ENCODE data around the gene AFF3.

The AFF3 gene

DNA sequence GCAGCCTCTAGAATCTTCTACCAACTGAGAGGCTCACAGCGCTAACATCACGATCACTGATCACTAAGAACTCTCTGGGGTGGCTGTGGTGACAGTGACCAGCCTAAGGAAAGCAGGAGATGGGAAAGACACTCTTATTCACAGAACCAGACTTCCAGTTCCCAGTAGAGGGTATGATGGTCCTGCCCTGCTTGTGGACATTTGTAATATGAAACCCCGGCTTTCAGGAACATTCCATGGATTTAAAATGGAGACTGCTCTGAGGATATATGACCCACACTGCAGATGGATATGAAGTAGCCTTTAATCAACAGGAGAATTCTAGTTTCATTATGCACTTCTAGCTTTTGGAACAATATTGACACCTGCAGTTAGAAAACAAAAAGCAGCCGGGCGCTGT is 131.8 kb downstream of the AFF3 start:
- no peak for DNase-seq (ENCODE audit: low read depth)

DNA sequence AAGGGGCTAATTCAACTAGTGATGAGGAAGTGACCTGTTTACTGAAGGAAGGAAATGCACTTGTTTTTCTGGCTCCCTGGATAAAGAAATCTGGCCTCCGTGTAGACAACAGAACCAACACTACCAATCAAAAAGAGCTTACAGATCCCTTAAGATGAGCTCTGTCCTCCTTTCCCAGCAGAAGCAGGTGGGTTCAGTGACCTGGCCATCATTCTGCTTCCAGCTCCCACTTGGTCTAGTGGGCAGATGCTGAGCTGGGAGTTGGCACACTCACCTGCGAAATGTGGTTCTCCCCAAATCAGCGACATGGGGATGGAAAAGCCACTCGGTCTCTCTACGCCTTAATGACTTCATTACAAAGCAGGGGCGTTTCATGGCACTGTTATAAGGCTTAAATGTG is 132.6 kb downstream of the AFF3 start:
- no peak for DNase-seq (ENCODE audit: low read depth)

DNA sequence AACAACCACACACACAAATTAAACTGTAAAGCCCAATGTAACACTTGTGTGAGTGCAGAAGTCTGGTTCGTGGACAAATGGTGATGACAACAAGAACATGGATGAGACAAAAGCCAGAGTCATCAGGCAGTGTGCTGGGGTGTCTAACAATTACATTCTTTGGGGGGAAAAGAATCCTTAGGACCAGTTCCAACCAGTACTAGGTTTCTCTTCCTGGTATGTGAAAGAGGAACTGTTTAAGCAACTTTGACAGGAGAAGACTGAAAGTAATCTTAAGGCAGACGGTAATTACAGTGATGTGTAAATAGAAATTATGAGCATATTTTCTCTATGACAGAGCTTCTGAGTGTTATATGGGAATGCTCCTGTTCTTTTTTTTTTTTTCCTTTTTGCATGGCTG is 133.4 kb downstream of the AFF3 start:
- no peak for DNase-seq (ENCODE audit: low read depth)

DNA sequence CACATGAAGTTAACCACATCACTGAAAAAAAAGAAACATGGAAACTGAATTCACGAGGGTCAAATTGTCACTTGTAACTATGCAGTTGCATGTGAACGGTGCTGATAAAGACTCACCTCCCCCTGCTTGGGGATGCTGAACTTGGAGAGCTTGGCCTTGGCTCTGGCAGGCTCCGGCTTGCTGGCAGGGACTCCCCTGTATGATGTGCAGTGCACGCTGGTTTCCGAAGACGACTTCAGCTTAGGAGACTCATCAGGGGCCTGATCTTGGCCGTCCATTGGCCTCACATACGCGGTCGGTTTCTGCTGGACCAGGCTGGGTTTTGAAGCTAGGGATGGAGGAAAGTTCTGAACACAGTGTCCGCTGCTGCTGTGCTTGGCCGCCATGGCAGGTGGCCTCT is 135.9 kb downstream of the AFF3 start:
- no peak for DNase-seq (ENCODE audit: low read depth)

GRCh38 chr2:100004959-100005387 is 137.4 kb downstream of the AFF3 start:
- no peak for DNase-seq (ENCODE audit: low read depth)

DNA sequence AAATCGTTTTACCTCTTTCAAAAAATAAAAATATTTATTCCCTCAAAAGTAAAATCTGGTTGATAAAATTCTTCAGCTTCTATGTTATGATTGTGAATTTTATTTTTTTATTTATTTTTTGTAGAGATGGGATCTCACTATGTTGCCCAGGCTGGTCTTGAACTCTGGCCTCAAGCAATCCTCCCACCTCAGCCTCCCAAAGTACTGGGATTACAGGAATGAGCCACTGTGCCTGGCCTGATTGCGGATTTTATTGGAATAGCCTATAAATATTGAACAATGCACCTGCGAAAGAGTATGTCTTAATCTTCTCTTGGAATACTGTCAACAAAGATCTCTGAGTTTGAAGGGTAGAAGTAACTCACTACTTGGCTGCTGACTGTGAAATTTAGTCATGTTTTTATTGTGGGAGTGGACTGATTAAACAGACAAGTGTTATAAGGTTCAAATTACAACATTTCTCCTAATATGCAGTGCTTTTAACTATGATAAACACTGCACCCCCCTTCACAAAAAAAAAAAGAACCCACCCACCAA is 138.0 kb downstream of the AFF3 start:
- no peak for DNase-seq (ENCODE audit: low read depth)

DNA sequence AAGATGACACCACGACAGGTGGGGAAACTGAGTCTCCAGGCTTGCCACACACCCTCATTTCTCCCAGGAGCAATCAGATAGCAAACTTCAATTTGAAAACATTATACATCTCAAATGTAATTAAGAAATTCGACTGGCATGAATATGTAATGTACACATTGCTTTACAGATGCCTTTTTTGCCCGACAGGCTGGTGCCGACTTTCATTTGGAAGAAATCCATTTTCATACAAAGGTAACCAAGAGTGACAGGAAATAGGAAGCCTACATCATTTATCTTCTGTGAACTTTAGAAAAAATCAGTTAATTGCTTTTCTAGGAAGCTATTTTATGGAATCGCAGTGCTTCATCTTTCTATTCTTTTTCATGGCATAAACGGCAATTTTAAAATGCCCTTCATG is 140.3 kb downstream of the AFF3 start:
- DNase-seq (ENCODE audit: low read depth): no peak

- DNase-seq (ENCODE audit: low read depth): no peak
Measured at GRCh38 chr2:100000915-100001707, 141.3 kb downstream of the AFF3 start.

DNA sequence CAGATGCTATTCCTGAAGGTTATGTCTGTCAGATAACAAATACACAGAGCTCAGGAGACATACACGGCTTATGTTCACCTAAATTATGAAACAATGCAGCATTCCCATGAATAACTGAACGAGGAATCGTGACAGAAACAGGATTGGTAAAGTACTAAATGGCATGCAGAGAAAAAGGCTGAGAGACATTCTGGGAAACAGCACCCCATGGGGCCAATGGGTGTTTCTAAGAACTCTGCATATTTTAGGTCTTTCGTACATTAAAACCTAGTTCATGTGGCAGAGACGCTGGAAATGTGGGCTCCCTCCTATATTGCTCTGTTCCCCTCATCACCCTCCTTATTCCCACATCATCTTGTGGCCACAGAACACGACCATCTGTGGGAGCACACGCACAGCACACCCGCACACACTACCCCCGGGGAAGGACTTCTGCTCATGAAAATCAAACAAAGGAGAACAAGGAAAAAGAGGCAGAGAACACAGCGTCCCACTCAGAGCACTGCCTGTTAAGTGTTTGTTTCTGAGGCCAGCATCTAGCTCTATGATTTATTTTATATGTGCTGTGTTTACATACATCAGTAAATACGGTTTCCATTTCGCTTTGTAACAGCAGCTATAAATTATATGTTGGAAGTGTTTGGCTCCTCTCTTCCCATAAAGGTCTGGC is 143.6 kb downstream of the AFF3 start:
- no peak for DNase-seq (ENCODE audit: low read depth)

- no peak for DNase-seq (ENCODE audit: low read depth)
Measured at GRCh38 chr2:99989905-99990304, 152.5 kb downstream of the AFF3 start.

GRCh38 chr2:99988599-99988998 is 153.8 kb downstream of the AFF3 start:
- DNase-seq (ENCODE audit: low read depth): no peak

GRCh38 chr2:99987160-99987559 is 155.2 kb downstream of the AFF3 start:
- DNase-seq (ENCODE audit: low read depth): no peak

DNA sequence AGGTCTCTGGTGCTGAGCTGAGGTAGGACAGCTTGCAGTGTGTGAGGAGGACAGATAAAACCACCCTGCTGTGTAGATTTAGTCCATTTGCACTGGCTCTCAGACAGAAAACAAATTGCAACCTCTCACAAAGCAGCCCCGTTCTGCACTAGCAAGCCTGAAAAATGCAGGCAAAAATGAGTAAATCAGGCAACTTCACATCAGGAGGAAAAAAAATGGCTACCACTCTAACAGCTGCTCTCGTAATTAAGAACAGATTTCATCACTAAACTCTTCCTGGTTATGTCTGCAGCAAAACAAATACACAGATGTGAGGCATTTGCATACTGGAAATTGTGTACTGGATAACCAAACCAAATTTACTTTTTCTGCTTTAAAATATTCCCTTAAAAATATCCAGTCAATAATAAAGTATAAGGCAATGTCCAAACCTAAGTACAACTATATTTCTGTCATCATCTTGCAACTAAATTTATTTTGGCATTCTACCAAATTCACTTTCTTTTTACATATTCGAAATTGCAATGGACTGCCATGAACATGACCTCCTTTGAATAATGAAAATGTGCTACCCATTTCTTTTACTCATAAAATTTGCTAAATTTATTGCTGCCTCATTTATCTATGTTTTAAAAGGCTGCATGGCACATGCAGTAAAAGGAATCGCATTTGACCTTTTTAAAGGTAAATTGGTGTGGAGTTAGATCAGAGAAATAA is 157.4 kb downstream of the AFF3 start:
- no peak for DNase-seq (ENCODE audit: low read depth)

- DNase-seq (ENCODE audit: low read depth): no peak
Measured at GRCh38 chr2:99982744-99983143, 159.6 kb downstream of the AFF3 start.

- no peak for DNase-seq (ENCODE audit: low read depth)
Measured at GRCh38 chr2:99981840-99982239, 160.6 kb downstream of the AFF3 start.

- DNase-seq (ENCODE audit: low read depth): no peak
Measured at GRCh38 chr2:99980176-99980575, 162.2 kb downstream of the AFF3 start.

- DNase-seq (ENCODE audit: low read depth): no peak
Measured at GRCh38 chr2:99977966-99978365, 164.4 kb downstream of the AFF3 start.

- DNase-seq (ENCODE audit: low read depth): no peak
Measured at GRCh38 chr2:99975386-99975785, 167.0 kb downstream of the AFF3 start.

- no peak for DNase-seq (ENCODE audit: low read depth)
Measured at GRCh38 chr2:99974682-99975375, 167.6 kb downstream of the AFF3 start.

DNA sequence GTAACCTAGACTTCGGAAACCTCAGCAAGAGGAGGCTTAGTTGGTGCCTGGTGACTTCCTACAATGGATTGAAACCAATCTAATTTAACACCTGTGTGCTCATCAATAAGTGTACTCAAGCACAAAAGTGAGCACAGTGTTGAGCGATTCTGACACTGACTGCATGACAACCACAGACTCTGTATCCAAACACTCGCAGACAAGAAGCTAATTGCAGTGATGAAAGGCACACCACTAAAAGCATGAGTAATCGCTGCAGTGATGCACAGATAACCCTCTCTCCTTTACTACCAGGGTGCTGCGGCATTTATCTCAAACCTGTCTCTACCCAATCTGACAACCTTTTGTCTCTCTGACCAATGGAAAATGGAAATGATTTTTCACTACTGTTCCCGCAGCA is 168.1 kb downstream of the AFF3 start:
- DNase-seq (ENCODE audit: low read depth): no peak

- DNase-seq (ENCODE audit: low read depth): no peak
Measured at GRCh38 chr2:99971326-99971900, 171.0 kb downstream of the AFF3 start.

All from stimulated activated CD8-positive, alpha-beta memory T cell treated with anti-CD3 and anti-CD28 coated beads, Interleukin-4, amount 100 ng/mL, for 24 hours (primary cell).